Ascending aorta (tissue), 2 donors: ENCODE data around the gene USP31. TPM values are rescaled to one million over a fixed set of nuclear protein-coding genes. Genes with fewer than 3 reads are reported as not detected.
A peak's percentile ranks its signal among the peaks of the same experiment; 100 is the strongest.

Source experiments
- DNase-seq, 2 donors: peaks; one replicate each; pipeline ENCODE4 v3.0.0-alpha.2; 2019; ENCODE audit warnings: low spot score in 2 of 2
- H3K27ac ChIP-seq, 2 donors: fragments of 200-600 bp; sonication (generic); one replicate each; pipeline ENCODE4 v1.5.1; 2016 to 2017; ENCODE audit warnings: mild to moderate bottlenecking in 1 of 2
- H3K27me3 ChIP-seq: fragments of 200-600 bp; sonication (generic); one replicate; pipeline ENCODE4 v1.5.1; 2017
- H3K36me3 ChIP-seq, 2 donors: fragments of 200-600 bp; sonication (generic); one replicate each; pipeline ENCODE4 v1.5.1; 2016
- H3K4me1 ChIP-seq, 2 donors: fragments of 200-600 bp; sonication (generic); one replicate each; pipeline ENCODE4 v1.5.1; 2016 to 2017; ENCODE audit warnings: mild to moderate bottlenecking in 1 of 2
- H3K4me3 ChIP-seq, 2 donors: fragments of 200-600 bp; sonication (generic); one replicate each; pipeline ENCODE4 v1.5.1; 2016 to 2017; ENCODE audit warnings: mild to moderate bottlenecking in 1 of 2
- H3K9me3 ChIP-seq, 2 donors: fragments of 200-600 bp; sonication (generic); one replicate each; pipeline ENCODE4 v1.5.1; 2016
- CTCF ChIP-seq, 3 experiments: fragments of 200-600 bp in 2 of 3; fragments of 450-650 bp in 1 of 3; sonication (generic) in 2 of 3; IDR thresholded peaks; one replicate each; pipeline ENCODE4 v1.5.1; 2016 to 2019; ENCODE audit warnings: antibody characterized with exemption in 3 of 3, mild to moderate bottlenecking in 1 of 3, moderate library complexity in 1 of 3
- intact Hi-C: fragments of 100-400 bp; cut with DNase I; formaldehyde crosslinking; loops from one replicate; pipeline ENCODE4 v1.15.1; 2023
- total RNA-seq: library from RNA; depleted of rRNA; stranded (reverse); fragments of >200 nt; gene quantifications from one replicate; pipeline ENCODE4 v1.1.0, GENCODE V29; 2016

Gene USP31
- total RNA-seq, 1 donor from 2014 or later: 6.2 TPM

GRCh38 chr16:23141033-23141432 is 8.2 kb downstream of the USP31 start:
- H3K4me1 ChIP-seq: peaks cover 4 to 25% of the 10 kb centered on the region in 2 donors
- H3K36me3 ChIP-seq: no peaks in the 10 kb centered on the region
- H3K4me3 ChIP-seq: no peak overlapping the region
- peaks cover 0 to 11% of the 10 kb centered on the region in 2 donors for H3K9me3 ChIP-seq
- no peak for DNase-seq
- no peak overlapping the region for H3K27ac ChIP-seq
- no peaks in the 10 kb centered on the region for H3K27me3 ChIP-seq
- intact Hi-C loops: loop anchor here (10.0 kb wide), 3 partner anchors 946 to 1986 kb away; partner anchors contain the start of genes DNAH3 and LDAF1
- no peak for TF ChIP-seq CTCF (IDR thresholded peaks at IDR 0.05)

- Histone ChIP-seq H3K9me3 (peaks cover 0 to 11% of the 10 kb centered on the region in 2 donors), H3K4me1 (peaks cover 4 to 16% of the 10 kb centered on the region in 2 donors), H3K27ac (peak overlapping the region in 1 of 2 donors; percentile 24), H3K27me3 (no peaks in the 10 kb centered on the region), H3K36me3 (no peaks in the 10 kb centered on the region), H3K4me3 (no peak overlapping the region)
- no peak for DNase-seq
- TF ChIP-seq CTCF (IDR thresholded peaks at IDR 0.05): no peak
- intact Hi-C loops: loop anchor here (10.0 kb wide), 3 partner anchors 945 to 1985 kb away; partner anchors contain the start of genes DNAH3 and LDAF1
Observed at GRCh38 chr16:23140107-23140506, 9.1 kb downstream of the USP31 start.

GRCh38 chr16:23137818-23138217 is 11.4 kb downstream of the USP31 start:
- no peak overlapping the region for H3K4me3 ChIP-seq
- peaks cover 4 to 14% of the 10 kb centered on the region in 2 donors for H3K4me1 ChIP-seq
- no peak overlapping the region for H3K27ac ChIP-seq
- TF ChIP-seq CTCF (IDR thresholded peaks at IDR 0.05): no peak
- H3K9me3 ChIP-seq: peaks cover 0 to 11% of the 10 kb centered on the region in 2 donors
- intact Hi-C loops: no loop called here
- H3K27me3 ChIP-seq: no peaks in the 10 kb centered on the region
- H3K36me3 ChIP-seq: no peaks in the 10 kb centered on the region
- no peak for DNase-seq

- TF ChIP-seq CTCF (IDR thresholded peaks at IDR 0.05): no peak
- no peaks in the 10 kb centered on the region for H3K36me3 ChIP-seq
- peaks cover 0 to 11% of the 10 kb centered on the region in 2 donors for H3K9me3 ChIP-seq
- DNase-seq: no peak
- no peak overlapping the region for H3K27ac ChIP-seq
- no peaks in the 10 kb centered on the region for H3K27me3 ChIP-seq
- peaks cover 3 to 9% of the 10 kb centered on the region in 2 donors for H3K4me1 ChIP-seq
- H3K4me3 ChIP-seq: no peak overlapping the region
- intact Hi-C loops: no loop called here
Observed at GRCh38 chr16:23137256-23137655, 12.0 kb downstream of the USP31 start.

GRCh38 chr16:23134274-23134673 is 15.0 kb downstream of the USP31 start:
- no peak for TF ChIP-seq CTCF (IDR thresholded peaks at IDR 0.05)
- peak overlapping the region; percentile 9 to 80 for H3K27ac ChIP-seq
- DNase-seq: no peak
- intact Hi-C loops: no loop called here
- no peaks in the 10 kb centered on the region for H3K36me3 ChIP-seq
- H3K27me3 ChIP-seq: no peaks in the 10 kb centered on the region
- no peak overlapping the region for H3K4me3 ChIP-seq
- peaks cover 0 to 11% of the 10 kb centered on the region in 2 donors for H3K9me3 ChIP-seq
- peaks cover 5 to 20% of the 10 kb centered on the region in 2 donors for H3K4me1 ChIP-seq
